ENCODE data around the gene TMEM175. TPM values are rescaled to one million over a fixed set of nuclear protein-coding genes. Genes with fewer than 3 reads are reported as not detected.
"Not testable (repeated sequence)": the region's sequence is repeated elsewhere in the genome, so short reads cannot be mapped to it uniquely, and the experiment has no call there.

The TMEM175 gene
- total RNA-seq, 3 donors from 2014 or later, result 30.1 to 39.0 (median 37.5) TPM

- ATAC-seq (no peak), DNase-seq (peak in 2 of 3 donors; percentile 13 to 28)
- intact Hi-C loops (cut with DNase I, micrococcal nuclease), result no loop called here
- H3K36me3 ChIP-seq (ENCODE audit: low read depth), result no peaks in the 10 kb centered on the region
- TF ChIP-seq CTCF (IDR thresholded peaks at IDR 0.05), result no peak
- no peaks in the 10 kb centered on the region for H3K9me3 ChIP-seq
- H3K4me3 ChIP-seq, result no peak overlapping the region
- H3K4me1 ChIP-seq (ENCODE audit: low read depth), result no peaks in the 10 kb centered on the region
Observed at GRCh38 chr4:913280-913618, 19.0 kb upstream of the TMEM175 start.

- no peaks in the 10 kb centered on the region for H3K36me3 ChIP-seq (ENCODE audit: low read depth)
- peaks cover 2% of the 10 kb centered on the region for H3K4me1 ChIP-seq (ENCODE audit: low read depth)
- intact Hi-C loops (cut with DNase I, micrococcal nuclease), result no loop called here
- ATAC-seq (no peak), DNase-seq (peak in 2 of 3 donors; percentile 12 to 45)
- no peaks in the 10 kb centered on the region for H3K9me3 ChIP-seq
- TF ChIP-seq CTCF (IDR thresholded peaks at IDR 0.05), result no peak
- H3K4me3 ChIP-seq, result no peak overlapping the region
Observed at GRCh38 chr4:914531-914930, 17.7 kb upstream of the TMEM175 start.

GRCh38 chr4:915041-915474, 17.2 kb upstream of the TMEM175 start:
- no peaks in the 10 kb centered on the region for H3K36me3 ChIP-seq (ENCODE audit: low read depth)

GRCh38 chr4:915595-915994, 16.7 kb upstream of the TMEM175 start:
- TF ChIP-seq CTCF (IDR thresholded peaks at IDR 0.05), result no peak
- intact Hi-C loops (cut with DNase I, micrococcal nuclease), result no loop called here
- H3K36me3 ChIP-seq (ENCODE audit: low read depth), result no peaks in the 10 kb centered on the region
- peaks cover 3% of the 10 kb centered on the region for H3K4me1 ChIP-seq (ENCODE audit: low read depth)
- no peaks in the 10 kb centered on the region for H3K9me3 ChIP-seq
- H3K4me3 ChIP-seq, result no peak overlapping the region
- DNase-seq (no peak), ATAC-seq (no peak)

More at GRCh38 chr4:915041-915474, 17.2 kb upstream of the TMEM175 start:
- Histone ChIP-seq H3K9me3 (no peaks in the 10 kb centered on the region), H3K4me1 (ENCODE audit: low read depth) (peaks cover 3% of the 10 kb centered on the region), H3K4me3 (no peak overlapping the region)
- ATAC-seq (no peak), DNase-seq (peak in 2 of 3 donors; percentile 9 to 51)
- no peak for TF ChIP-seq CTCF (IDR thresholded peaks at IDR 0.05)
- intact Hi-C loops (cut with DNase I, micrococcal nuclease), result no loop called here

GRCh38 chr4:917466-917865, 14.8 kb upstream of the TMEM175 start:
- H3K9me3 ChIP-seq, result no peaks in the 10 kb centered on the region
- ATAC-seq, result no peak
- peaks cover 3% of the 10 kb centered on the region for H3K4me1 ChIP-seq (ENCODE audit: low read depth)
- no peaks in the 10 kb centered on the region for H3K36me3 ChIP-seq (ENCODE audit: low read depth)
- intact Hi-C loops (cut with DNase I, micrococcal nuclease), result no loop called here
- no peak for DNase-seq
- TF ChIP-seq CTCF (IDR thresholded peaks at IDR 0.05), result no peak
- H3K4me3 ChIP-seq, result no peak overlapping the region

GRCh38 chr4:917992-918391, 14.3 kb upstream of the TMEM175 start:
- no peak for ATAC-seq
- no peak for TF ChIP-seq CTCF (IDR thresholded peaks at IDR 0.05)
- DNase-seq, result no peak

GRCh38 chr4:918591-918990, 13.7 kb upstream of the TMEM175 start:
- intact Hi-C loops (cut with DNase I, micrococcal nuclease); DNase-seq; H3K36me3 ChIP-seq (ENCODE audit: low read depth); ATAC-seq; H3K4me3 ChIP-seq; H3K9me3 ChIP-seq; H3K4me1 ChIP-seq (ENCODE audit: low read depth): not testable (repeated sequence)

More at GRCh38 chr4:917992-918391, 14.3 kb upstream of the TMEM175 start:
- intact Hi-C loops (cut with DNase I, micrococcal nuclease), result no loop called here
- no peak overlapping the region for H3K4me3 ChIP-seq
- no peaks in the 10 kb centered on the region for H3K36me3 ChIP-seq (ENCODE audit: low read depth)
- H3K9me3 ChIP-seq, result no peaks in the 10 kb centered on the region
- H3K4me1 ChIP-seq (ENCODE audit: low read depth), result peaks cover 3% of the 10 kb centered on the region

- intact Hi-C loops (cut with DNase I, micrococcal nuclease); H3K36me3 ChIP-seq (ENCODE audit: low read depth); ATAC-seq; H3K4me3 ChIP-seq; H3K9me3 ChIP-seq; H3K4me1 ChIP-seq (ENCODE audit: low read depth): not testable (repeated sequence)
- peak in 1 of 3 donors; percentile 19 for DNase-seq
Observed at GRCh38 chr4:919004-919680, 13.1 kb upstream of the TMEM175 start.

All from mucosa of descending colon (tissue), 3 donors.